GM12878 (cell line): Measurements from ENCODE around the gene WDR18. TPM values are rescaled to one million over a fixed set of nuclear protein-coding genes. Genes with fewer than 3 reads are reported as not detected.

Experiments used
- ATAC-seq: fragments of 200-7000 bp; cut with Tn5 transposase; 3 replicates; pipeline ENCODE4 v1.9.1; 2020; ENCODE audit warnings: mild to moderate bottlenecking, moderate library complexity
- Bru-seq: library from RNA; stranded (reverse); fragments of 400-500 nt; gene quantifications from one replicate; lab custom pipeline; 2021; lab: Mats Ljungman, UMichigan
- BruChase-seq, 2 experiments: library from RNA; stranded (reverse); fragments of 400-500 nt; gene quantifications; one replicate each; lab custom pipeline; 2021; lab: Mats Ljungman, UMichigan
- BruUV-seq: library from RNA; stranded (reverse); fragments of 400-500 nt; replicated peaks from 2 replicates; lab custom pipeline; 2021; lab: Mats Ljungman, UMichigan
- CTCF ChIA-PET: fragments of 300-600 bp; sonication (Branson Sonifier 250); formaldehyde crosslinking; extraction: SDS; loops from one replicate; lab custom pipeline; 2021; ENCODE audit warnings: inconsistent platforms; lab: Yijun Ruan, JAX
- POLR2A ChIA-PET: fragments of 350-600 bp; formaldehyde crosslinking; extraction: SDS; loops from one replicate; lab custom pipeline; 2021; ENCODE audit warnings: inconsistent platforms; lab: Charles Lee
- RAD21 ChIA-PET: fragments of 300-600 bp; sonication (Branson Sonifier 250); formaldehyde crosslinking; loops from one replicate; lab custom pipeline; 2023; ENCODE audit warnings: antibody characterized with exemption; ENCODE audit not compliant: unreplicated experiment; lab: Charles Lee
- SMC1A ChIA-PET: fragments of 300-600 bp; sonication (Branson Sonifier 250); formaldehyde crosslinking; loops from one replicate; lab custom pipeline; 2023; ENCODE audit not compliant: unreplicated experiment, uncharacterized antibody; lab: Charles Lee
- DNase-seq: peaks from one replicate; pipeline ENCODE4 v3.0.0-alpha.2; 2011; ENCODE audit warnings: low read depth, low spot score
- FAIRE-seq: peaks from 3 replicates; lab custom pipeline; 2011; peaks lifted over from hg19 to GRCh38; lab: Jason Lieb, UNC
- H2AFZ ChIP-seq: 2 replicates; pipeline ENCODE4 v1.6.0; 2011; ENCODE audit warnings: low read depth, low read length, control low read depth; ENCODE audit not compliant: control insufficient read depth
- H3K27ac ChIP-seq: 2 replicates; pipeline ENCODE4 v1.5.1; 2011; ENCODE audit warnings: control low read depth; ENCODE audit not compliant: control insufficient read depth, insufficient read depth
- H3K27me3 ChIP-seq, 2 experiments: replicated peaks in 1 of 2; 2 replicates each; pipeline versions ENCODE4 v1.6.0 to v1.6.1; 2011; ENCODE audit warnings: low read length in 1 of 2; ENCODE audit not compliant: control insufficient read depth in 2 of 2, insufficient read depth in 2 of 2
- H3K36me3 ChIP-seq, 2 experiments: 2 replicates each; pipeline ENCODE4 v1.5.1; 2011; ENCODE audit warnings: low read length in 1 of 2; ENCODE audit not compliant: control insufficient read depth in 2 of 2, insufficient read depth in 2 of 2
- H3K4me1 ChIP-seq: 2 replicates; pipeline ENCODE4 v1.6.1; 2011; ENCODE audit warnings: mild to moderate bottlenecking, low read length, moderate library complexity, mixed read lengths; ENCODE audit not compliant: control insufficient read depth, insufficient read depth
- H3K4me2 ChIP-seq: 2 replicates; pipeline ENCODE4 v1.6.0; 2011; ENCODE audit warnings: control low read depth; ENCODE audit not compliant: control insufficient read depth, insufficient read depth
- H3K4me3 ChIP-seq: fragments of 200-600 bp; sonication (generic); 2 replicates; pipeline ENCODE4 v1.5.1; 2016
- H3K79me2 ChIP-seq: 2 replicates; pipeline ENCODE4 v1.6.0; 2011; ENCODE audit warnings: low read length; ENCODE audit not compliant: control insufficient read depth, insufficient read depth
- H3K9ac ChIP-seq: 2 replicates; pipeline ENCODE4 v1.8.0; 2011; ENCODE audit warnings: low read length, control low read depth, mixed read lengths; ENCODE audit not compliant: control insufficient read depth, insufficient read depth
- H3K9me3 ChIP-seq: replicated peaks from 3 replicates; pipeline ENCODE4 v1.5.1; 2011; ENCODE audit warnings: mild to moderate bottlenecking, low read length; ENCODE audit not compliant: control insufficient read depth, insufficient read depth
- H4K20me1 ChIP-seq: 2 replicates; pipeline ENCODE4 v1.6.0; 2011; ENCODE audit not compliant: control insufficient read depth, insufficient read depth
- ATF7 ChIP-seq: fragments of 450-650 bp; IDR thresholded peaks from 2 replicates; pipeline ENCODE4 v1.6.1; 2016; ENCODE audit warnings: low read depth, mild to moderate bottlenecking
- BHLHE40 ChIP-seq, 2 experiments: fragments of 450-650 bp in 1 of 2; IDR thresholded peaks; 2 replicates each; pipeline ENCODE4 v1.6.1; 2011 to 2017; ENCODE audit warnings: low read depth in 2 of 2, borderline replicate concordance in 1 of 2, improper control_type of control experiment in 1 of 2, low read length in 1 of 2, mild to moderate bottlenecking in 1 of 2
- EP300 ChIP-seq, 2 experiments: fragments of 150-350 bp in 1 of 2; IDR thresholded peaks; 2 replicates each; pipeline ENCODE4 v1.6.1; 2011 to 2012; ENCODE audit warnings: low read depth in 2 of 2, low read length in 2 of 2, borderline replicate concordance in 1 of 2, improper control_type of control experiment in 1 of 2, inconsistent platforms in 1 of 2; ENCODE audit not compliant: control insufficient read depth in 1 of 2
- JUND ChIP-seq: IDR thresholded peaks from 2 replicates; pipeline ENCODE4 v1.6.1; 2012; ENCODE audit warnings: low read depth, mild to moderate bottlenecking, low read length, improper control_type of control experiment, moderate library complexity
- RUNX3 ChIP-seq: IDR thresholded peaks from 2 replicates; pipeline ENCODE4 v1.6.1; 2012; ENCODE audit warnings: low read length, inconsistent platforms
- SIN3A ChIP-seq: IDR thresholded peaks from 2 replicates; pipeline ENCODE4 v1.6.1; 2012; ENCODE audit warnings: low read depth, low read length, improper control_type of control experiment
- SIX5 ChIP-seq: IDR thresholded peaks from 2 replicates; pipeline ENCODE4 v1.6.1; 2011; ENCODE audit warnings: mild to moderate bottlenecking, low read depth, low read length, moderate library complexity; ENCODE audit not compliant: severe bottlenecking
- TCF12 ChIP-seq: IDR thresholded peaks from 2 replicates; pipeline ENCODE4 v1.6.1; 2011; ENCODE audit warnings: low read depth, mild to moderate bottlenecking, low read length
- WGBS: methylation state at CpG from one replicate; pipeline ENCODE4 v1.1.6; 2016; ENCODE audit warnings: low lambda C conversion rate; ENCODE audit not compliant: insufficient replicate concordance, insufficient coverage; ENCODE audit errors: missing lambda C conversion rate; 5-methylcytosine and 5-hydroxymethylcytosine counted together
- in situ Hi-C: fragments of 300-500 bp; cut with MboI; formaldehyde crosslinking; loops from 9 replicates; pipeline ENCODE4 v1.14.3; 2018; ENCODE audit warnings: mixed read lengths
- intact Hi-C: fragments of 100-400 bp; cut with micrococcal nuclease; formaldehyde crosslinking; loops from one replicate; pipeline ENCODE4 v1.14.2; 2022; ENCODE audit not compliant: unreplicated experiment
- long read RNA-seq, 2 experiments: library from polyadenylated mRNA; unstranded; transcript quantifications; one replicate each; pipeline ENCODE4 v2.0.0, GENCODE V29; 2019 to 2020
- polyA minus RNA-seq, 3 experiments: library from RNA; depleted of rRNA, polyadenylated mRNA; stranded (reverse); fragments of >200 nt; gene quantifications; 2 replicates each; pipeline ENCODE4 v1.2.3, GENCODE V29; 2011
- polyA plus RNA-seq, 11 experiments: library from polyadenylated mRNA; depleted of rRNA in 4 of 11; unstranded in 6 of 11; stranded (reverse) in 5 of 11; fragments of >200 nt; fragmentation: Nextera tagmentation in 4 of 11; fragmentation: Illumina TruSeq in 1 of 11; extraction: Ambion mirVana in 4 of 11; extraction: Trizol in 1 of 11; gene quantifications; 1 replicate in 1 of 11; 2 replicates in 10 of 11; pipeline versions ENCODE4 v1.2.1 to v1.2.3, GENCODE V29; 2011 to 2016; ENCODE audit warnings: inconsistent platforms in 2 of 11, missing spikeins in 2 of 11, low read depth in 1 of 11
- total RNA-seq, 4 experiments: library from RNA; depleted of rRNA in 3 of 4; stranded (reverse); fragments of >200 nt in 3 of 4; fragmentation: Illumina TruSeq in 1 of 4; extraction: Trizol in 1 of 4; gene quantifications; 2 replicates each; pipeline versions ENCODE4 v1.2.1 to v1.2.3, GENCODE V29; 2013 to 2021
- TF ChIP-seq, protein P1 (sequence below): fragments of 150-350 bp; IDR thresholded peaks from 2 replicates; pipeline ENCODE4 v1.6.1; 2016; ENCODE audit warnings: low read depth, low read length

The WDR18 gene, protein sequence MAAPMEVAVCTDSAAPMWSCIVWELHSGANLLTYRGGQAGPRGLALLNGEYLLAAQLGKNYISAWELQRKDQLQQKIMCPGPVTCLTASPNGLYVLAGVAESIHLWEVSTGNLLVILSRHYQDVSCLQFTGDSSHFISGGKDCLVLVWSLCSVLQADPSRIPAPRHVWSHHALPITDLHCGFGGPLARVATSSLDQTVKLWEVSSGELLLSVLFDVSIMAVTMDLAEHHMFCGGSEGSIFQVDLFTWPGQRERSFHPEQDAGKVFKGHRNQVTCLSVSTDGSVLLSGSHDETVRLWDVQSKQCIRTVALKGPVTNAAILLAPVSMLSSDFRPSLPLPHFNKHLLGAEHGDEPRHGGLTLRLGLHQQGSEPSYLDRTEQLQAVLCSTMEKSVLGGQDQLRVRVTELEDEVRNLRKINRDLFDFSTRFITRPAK
- 32.4 and 34.2 TPM in 2 replicates for total RNA-seq (2013; cell fraction: nucleolus; rRNA removed)
- total RNA-seq (2014; rRNA removed) (85.0 and 97.5 TPM in 2 replicates), total RNA-seq (2014; rRNA removed; fragmentation: Illumina TruSeq; extraction: Trizol) (13.6 and 16.5 TPM in 2 replicates), total RNA-seq (2021) (92.1 and 97.3 TPM in 2 replicates), polyA plus RNA-seq (2011; rRNA removed) (7.5 and 27.3 TPM in 2 replicates), polyA plus RNA-seq (2014; fragmentation: Illumina TruSeq; extraction: Trizol) (4.5 and 8.8 TPM in 2 replicates), polyA plus RNA-seq (2014; fragmentation: Nextera tagmentation; extraction: Ambion mirVana) (1 to 10 TPM; 3.0 to 3.3 TPM), polyA plus RNA-seq (2014; rRNA removed) (106 and 131 TPM in 2 replicates), polyA plus RNA-seq (2016; fragmentation: Nextera tagmentation; extraction: Ambion mirVana) (100 to 1,000 TPM; 192 to 206 TPM), polyA minus RNA-seq (2011; rRNA and poly(A)+ RNA removed) (22.5 and 45.0 TPM in 2 replicates), Bru-seq, nascent RNA (percentile 55 among the genes with signal in this experiment), BruChase-seq, experiment 1, labeled RNA remaining after a 6-hour chase (percentile 60 among the genes with signal in this experiment), BruChase-seq, experiment 2, labeled RNA remaining after a 2-hour chase (percentile 56 among the genes with signal in this experiment)
- polyA plus RNA-seq (2011; ENCODE audit: low read depth) = 15.8 TPM
- 48.8 and 85.0 TPM in 2 replicates for polyA plus RNA-seq (2011; cell fraction: cytosol; rRNA removed)
- polyA plus RNA-seq (2011; cell fraction: nucleus; rRNA removed) = 165 and 192 TPM in 2 replicates
- polyA plus RNA-seq (2012) = 49.6 and 54.3 TPM in 2 replicates
- polyA minus RNA-seq (2011; cell fraction: cytosol; rRNA and poly(A)+ RNA removed) = 36.3 and 42.0 TPM in 2 replicates
- 27.1 and 39.9 TPM in 2 replicates for polyA minus RNA-seq (2011; cell fraction: nucleus; rRNA and poly(A)+ RNA removed)
- long read RNA-seq, experiment 1, transcript WDR18-202 (10 exons, 1,608 nt) = major isoform, 145 of 161 reads
- long read RNA-seq, experiment 1, partial matches to known transcripts = 4 of 161 reads
- long read RNA-seq, experiment 1, other reads (novel, unspliced or antisense) = 9 of 161 reads
- long read RNA-seq, experiment 2, transcript WDR18-202 (10 exons, 1,608 nt) = major isoform, 48 of 51 reads
- long read RNA-seq, experiment 2, partial matches to known transcripts = 1 of 51 reads
- long read RNA-seq, experiment 2, other reads (novel, unspliced or antisense) = 2 of 51 reads

- ChIA-PET RAD21 (interaction anchor here (0.8 to 8.0 kb wide), 18 partner anchors 9 to 282 kb away, joined by 3 to 95 read pairs (median 5); no protein-coding TSS in a partner anchor), POLR2A (interaction anchor here (0.8 to 2.4 kb wide), 10 partner anchors 13 to 120 kb away, joined by 3 to 36 read pairs (median 4); partner anchors contain the start of genes MED16, RNU6-2, RNU6-9 and TMEM259), CTCF (interaction anchor here (0.6 to 5.7 kb wide), 19 partner anchors 14 to 260 kb away, joined by 3 to 150 read pairs (median 6); no protein-coding TSS in a partner anchor), SMC1A (interaction anchor here (0.7 to 5.0 kb wide), 13 partner anchors 29 to 210 kb away, joined by 3 to 119 read pairs (median 4); no protein-coding TSS in a partner anchor)
- no peaks in the 10 kb centered on the region for H3K27me3 ChIP-seq
- H2AFZ ChIP-seq = peak within 1 kb of the TSS; percentile 98
- peak within 1 kb of the TSS; percentile 91 for H3K9ac ChIP-seq
- peaks cover 11% of the 10 kb centered on the region for H3K79me2 ChIP-seq
- peaks cover 0 to 3% of the 10 kb centered on the region in 2 experiments; a peak in 2 of 4 replicates for H3K36me3 ChIP-seq
- BruUV-seq = no TSS peak
- FAIRE-seq = peak; percentile 98
- in situ Hi-C loops = loop anchor here (5.0 kb wide), 1 partner anchor 62 kb away; no protein-coding TSS in a partner anchor
- H3K4me1 ChIP-seq = peaks cover 19% of the 10 kb centered on the region
- no peaks in the 10 kb centered on the region for H3K9me3 ChIP-seq
- peak within 1 kb of the TSS; percentile 92 for H3K27ac ChIP-seq
- peak; percentile 49 for DNase-seq
- peak within 1 kb of the TSS; percentile 100 for H3K4me2 ChIP-seq
- intact Hi-C loops = loop anchor here (1.0 to 2.0 kb wide), 2 partner anchors 59 to 122 kb away; no protein-coding TSS in a partner anchor
- ATAC-seq = peak; percentile 88
- H4K20me1 ChIP-seq = no peaks in the 10 kb centered on the region
- H3K4me3 ChIP-seq = peak within 1 kb of the TSS; percentile 86
- under 1% methylated on average over 74 of the region's 78 CpGs for WGBS
- TF ChIP-seq SIN3A (peak; percentile 79; the same call in 1 of the 2 replicates), JUND (no peak), BHLHE40 (IDR thresholded peaks at IDR 0.05; ENCODE audit: borderline replicate concordance in 1 of 2, low read depth in 2 of 2, low read length in 1 of 2) (peak; percentile 36 to 52; a peak in 2 of 4 replicates), RUNX3 (peak; percentile 38; the same call in 1 of the 2 replicates), EP300 (IDR thresholded peaks at IDR 0.05; ENCODE audit: borderline replicate concordance in 1 of 2, control insufficient read depth in 1 of 2, low read depth in 2 of 2, low read length in 2 of 2) (no peak), SIX5 (peak; percentile 70), ATF7 (0 out of 2 replicates have a peak, but pooled peaks have one; percentile 20), TCF12 (no peak)
- TF ChIP-seq, protein P1, sequence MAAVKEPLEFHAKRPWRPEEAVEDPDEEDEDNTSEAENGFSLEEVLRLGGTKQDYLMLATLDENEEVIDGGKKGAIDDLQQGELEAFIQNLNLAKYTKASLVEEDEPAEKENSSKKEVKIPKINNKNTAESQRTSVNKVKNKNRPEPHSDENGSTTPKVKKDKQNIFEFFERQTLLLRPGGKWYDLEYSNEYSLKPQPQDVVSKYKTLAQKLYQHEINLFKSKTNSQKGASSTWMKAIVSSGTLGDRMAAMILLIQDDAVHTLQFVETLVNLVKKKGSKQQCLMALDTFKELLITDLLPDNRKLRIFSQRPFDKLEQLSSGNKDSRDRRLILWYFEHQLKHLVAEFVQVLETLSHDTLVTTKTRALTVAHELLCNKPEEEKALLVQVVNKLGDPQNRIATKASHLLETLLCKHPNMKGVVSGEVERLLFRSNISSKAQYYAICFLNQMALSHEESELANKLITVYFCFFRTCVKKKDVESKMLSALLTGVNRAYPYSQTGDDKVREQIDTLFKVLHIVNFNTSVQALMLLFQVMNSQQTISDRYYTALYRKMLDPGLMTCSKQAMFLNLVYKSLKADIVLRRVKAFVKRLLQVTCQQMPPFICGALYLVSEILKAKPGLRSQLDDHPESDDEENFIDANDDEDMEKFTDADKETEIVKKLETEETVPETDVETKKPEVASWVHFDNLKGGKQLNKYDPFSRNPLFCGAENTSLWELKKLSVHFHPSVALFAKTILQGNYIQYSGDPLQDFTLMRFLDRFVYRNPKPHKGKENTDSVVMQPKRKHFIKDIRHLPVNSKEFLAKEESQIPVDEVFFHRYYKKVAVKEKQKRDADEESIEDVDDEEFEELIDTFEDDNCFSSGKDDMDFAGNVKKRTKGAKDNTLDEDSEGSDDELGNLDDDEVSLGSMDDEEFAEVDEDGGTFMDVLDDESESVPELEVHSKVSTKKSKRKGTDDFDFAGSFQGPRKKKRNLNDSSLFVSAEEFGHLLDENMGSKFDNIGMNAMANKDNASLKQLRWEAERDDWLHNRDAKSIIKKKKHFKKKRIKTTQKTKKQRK = no peak
Measured at GRCh38 chr19:984165-984967, at the start of gene WDR18. Gene WDR18, plus strand, starts transcription at chr19:984345. Its CDS starts 9 bp downstream, at chr19:984354.
